DND-41 (cell line): Measurements from ENCODE around the gene DUSP10.

Experiments
- CTCF ChIP-seq: IDR thresholded peaks from 2 replicates; pipeline ENCODE4 v1.5.1; 2012; ENCODE audit warnings: borderline replicate concordance, low read length, moderate library complexity, mild to moderate bottlenecking; ENCODE audit not compliant: poor library complexity, severe bottlenecking; ENCODE audit errors: extremely low read depth
- EZH2 ChIP-seq: IDR thresholded peaks from 3 replicates; pipeline ENCODE4 v1.6.1; 2012; ENCODE audit warnings: borderline replicate concordance, low read depth, mild to moderate bottlenecking, moderate library complexity, low read length, inconsistent platforms; ENCODE audit not compliant: severe bottlenecking

GRCh38 chr1:221664253-221664652 is 77.6 kb downstream of the DUSP10 start:
- TF ChIP-seq CTCF (no peak), EZH2 (no peak)
